ENCODE data around the gene MYO3A. TPM values are rescaled to one million over a fixed set of nuclear protein-coding genes. Genes with fewer than 3 reads are reported as not detected.

MYO3A gene
- total and polyA plus RNA-seq, 12 donors = under 0.01 to 0.17 TPM; not detected in 10

DNA sequence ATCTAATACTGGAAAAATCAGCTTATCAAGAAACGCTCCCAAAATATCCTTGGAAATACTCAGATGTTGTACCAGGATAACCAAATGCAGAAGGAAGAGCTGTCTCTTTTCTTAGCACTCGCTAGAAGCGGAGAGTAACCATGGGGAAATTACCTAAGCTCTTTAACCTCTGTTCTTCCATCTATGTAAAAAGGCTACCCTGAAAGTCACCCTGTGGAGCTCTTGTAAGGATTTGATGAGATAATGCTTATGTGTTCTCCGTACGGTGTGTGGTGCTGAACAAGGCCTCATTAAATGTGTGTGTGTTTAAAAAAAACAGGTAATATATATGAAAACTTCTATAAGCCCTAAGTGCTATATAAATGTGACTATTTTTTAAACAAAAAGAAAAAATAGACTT lies 38.2 kb upstream of the MYO3A start:
- 54 to 72% methylated on average over 5 of the region's 5 CpGs for WGBS, 2 donors

DNA sequence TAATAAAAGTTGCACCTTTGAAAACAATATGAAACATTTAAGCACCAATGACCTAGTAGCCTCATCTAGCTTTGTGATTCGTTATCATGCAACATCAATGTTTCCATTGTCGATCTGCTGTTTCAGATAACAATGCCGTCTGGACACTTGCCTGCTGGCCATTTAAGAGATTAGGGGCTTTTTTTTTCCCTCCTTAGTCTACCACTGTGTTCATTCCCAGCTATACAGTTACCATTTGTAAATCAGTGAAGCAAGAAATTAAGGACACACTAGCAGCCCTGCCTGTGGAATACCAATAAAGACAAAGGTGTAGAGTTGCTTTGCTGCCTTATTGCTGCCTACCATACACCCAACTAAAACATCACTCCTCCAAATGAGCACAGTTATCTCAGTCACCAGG lies 37.6 kb upstream of the MYO3A start:
- Histone ChIP-seq H3K27ac (no peak overlapping the region), H3K9me3 (peaks cover 0 to 16% (median 0%) of the 10 kb centered on the region in 11 donors), H3K4me1 (no peaks in the 10 kb centered on the region), H3K4me3 (no peak overlapping the region), H3K27me3 (peaks cover 0 to 6% (median 0%) of the 10 kb centered on the region in 7 donors), H3K36me3 (no peaks in the 10 kb centered on the region)
- 13 to 35% methylated on average over 3 of the region's 3 CpGs for WGBS, 2 donors
- TF ChIP-seq, protein P1, sequence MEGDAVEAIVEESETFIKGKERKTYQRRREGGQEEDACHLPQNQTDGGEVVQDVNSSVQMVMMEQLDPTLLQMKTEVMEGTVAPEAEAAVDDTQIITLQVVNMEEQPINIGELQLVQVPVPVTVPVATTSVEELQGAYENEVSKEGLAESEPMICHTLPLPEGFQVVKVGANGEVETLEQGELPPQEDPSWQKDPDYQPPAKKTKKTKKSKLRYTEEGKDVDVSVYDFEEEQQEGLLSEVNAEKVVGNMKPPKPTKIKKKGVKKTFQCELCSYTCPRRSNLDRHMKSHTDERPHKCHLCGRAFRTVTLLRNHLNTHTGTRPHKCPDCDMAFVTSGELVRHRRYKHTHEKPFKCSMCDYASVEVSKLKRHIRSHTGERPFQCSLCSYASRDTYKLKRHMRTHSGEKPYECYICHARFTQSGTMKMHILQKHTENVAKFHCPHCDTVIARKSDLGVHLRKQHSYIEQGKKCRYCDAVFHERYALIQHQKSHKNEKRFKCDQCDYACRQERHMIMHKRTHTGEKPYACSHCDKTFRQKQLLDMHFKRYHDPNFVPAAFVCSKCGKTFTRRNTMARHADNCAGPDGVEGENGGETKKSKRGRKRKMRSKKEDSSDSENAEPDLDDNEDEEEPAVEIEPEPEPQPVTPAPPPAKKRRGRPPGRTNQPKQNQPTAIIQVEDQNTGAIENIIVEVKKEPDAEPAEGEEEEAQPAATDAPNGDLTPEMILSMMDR (IDR thresholded peaks at IDR 0.05) = no peak
- ATAC-seq (no peak), DNase-seq (no peak)
- intact Hi-C loops (cut with DNase I) = no loop called here

More for the DNA sequence above, 38.2 kb upstream of the MYO3A start:
- Histone ChIP-seq H3K9me3 (peaks cover 0 to 21% (median 0%) of the 10 kb centered on the region in 11 donors), H3K27me3 (peaks cover 0 to 6% (median 0%) of the 10 kb centered on the region in 7 donors), H3K27ac (no peak overlapping the region), H3K4me3 (no peak overlapping the region), H3K4me1 (no peaks in the 10 kb centered on the region), H3K36me3 (no peaks in the 10 kb centered on the region)
- intact Hi-C loops (cut with DNase I) = no loop called here
- DNase-seq = no peak
- ATAC-seq = no peak
- TF ChIP-seq, protein P1 (IDR thresholded peaks at IDR 0.05) = no peak

DNA sequence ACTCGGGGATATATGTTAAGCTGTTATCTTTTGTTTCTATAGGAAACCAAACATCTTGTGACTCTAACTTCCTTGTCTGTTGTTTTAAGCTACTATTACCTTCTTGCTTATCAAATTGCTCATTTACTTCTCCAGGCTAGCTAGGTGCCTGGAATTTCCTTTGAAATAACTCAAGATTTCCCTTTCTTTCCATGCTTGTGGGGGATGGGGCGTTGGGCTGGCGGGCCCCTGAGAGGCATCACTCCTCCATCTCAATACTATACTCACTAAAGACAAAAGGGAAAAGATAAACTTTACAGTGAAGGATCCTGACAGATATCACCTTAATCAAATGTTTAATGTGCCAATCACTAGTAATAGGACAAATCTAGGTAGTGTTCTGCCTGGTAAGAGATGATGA lies 34.7 kb upstream of the MYO3A start:
- no peak for DNase-seq
- Histone ChIP-seq H3K27ac (no peak overlapping the region), H3K27me3 (peaks cover 0 to 6% (median 0%) of the 10 kb centered on the region in 7 donors), H3K4me1 (no peaks in the 10 kb centered on the region), H3K36me3 (no peaks in the 10 kb centered on the region), H3K4me3 (no peak overlapping the region), H3K9me3 (no peaks in the 10 kb centered on the region)
- intact Hi-C loops (cut with DNase I) = no loop called here
- no peak for ATAC-seq
- 44 to 46% methylated on average over 3 of the region's 3 CpGs for WGBS, 2 donors
- TF ChIP-seq, protein P1 (IDR thresholded peaks at IDR 0.05) = no peak

DNA sequence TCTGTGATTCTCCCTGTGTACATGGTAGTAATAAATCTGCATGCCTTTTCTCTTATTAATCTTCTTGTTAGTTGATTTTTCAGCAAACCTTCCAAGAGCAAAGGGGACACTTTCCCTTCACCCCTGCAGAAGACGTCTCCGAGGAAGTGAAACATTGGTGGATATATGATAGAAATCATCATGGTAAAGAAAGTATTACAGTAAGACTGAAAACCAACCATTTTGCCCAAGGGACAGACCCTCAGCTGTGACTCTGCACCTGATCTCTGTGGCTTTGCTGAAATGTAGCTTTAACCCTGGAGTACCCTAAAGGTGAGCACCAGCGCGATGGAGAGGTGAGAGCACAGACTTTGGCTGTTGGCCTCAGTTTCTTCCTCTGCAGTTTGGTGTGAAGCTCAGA lies 32.8 kb upstream of the MYO3A start:
- ATAC-seq = no peak
- Histone ChIP-seq H3K27ac (no peak overlapping the region), H3K36me3 (no peaks in the 10 kb centered on the region), H3K4me3 (no peak overlapping the region), H3K27me3 (peaks cover 0 to 6% (median 0%) of the 10 kb centered on the region in 7 donors), H3K9me3 (no peaks in the 10 kb centered on the region), H3K4me1 (no peaks in the 10 kb centered on the region)
- TF ChIP-seq, protein P1 (IDR thresholded peaks at IDR 0.05) = no peak
- intact Hi-C loops (cut with DNase I) = no loop called here
- no peak for DNase-seq
- WGBS, 2 donors = 88 to 91% methylated on average over 4 of the region's 4 CpGs

All from heart right ventricle (tissue), 16 donors.